Esophagus squamous epithelium (tissue), 5 donors: ENCODE measurements around the gene BAZ1A. TPM values are rescaled to one million over a fixed set of nuclear protein-coding genes. Genes with fewer than 3 reads are reported as not detected.
"Not testable (repeated sequence)": the region's sequence is repeated elsewhere in the genome, so short reads cannot be mapped to it uniquely, and the experiment has no call there.

Source experiments
- DNase-seq: peaks from one replicate; lab custom pipeline; 2025; lab: John Stamatoyannopoulos, UW
- H3K27ac ChIP-seq, 4 donors: fragments of 200-600 bp; sonication (generic); one replicate each; pipeline ENCODE4 v1.5.1; 2016 to 2019; ENCODE audit warnings: mild to moderate bottlenecking in 1 of 4
- H3K27me3 ChIP-seq, 4 donors: fragments of 200-600 bp; sonication (generic); 1 replicate in 3 of 4; 2 replicates in 1 of 4; pipeline versions ENCODE4 v1.5.1 to v1.6.0; 2017 to 2021; ENCODE audit warnings: antibody characterized with exemption in 1 of 4
- H3K36me3 ChIP-seq, 3 donors: fragments of 200-600 bp; sonication (generic); one replicate each; pipeline ENCODE4 v1.5.1; 2016 to 2019
- H3K4me1 ChIP-seq, 3 donors: fragments of 200-600 bp; sonication (generic); one replicate each; pipeline ENCODE4 v1.5.1; 2017 to 2019
- H3K4me3 ChIP-seq, 4 donors: fragments of 200-600 bp; sonication (generic); 1 replicate in 3 of 4; 2 replicates in 1 of 4; pipeline ENCODE4 v1.5.1; 2016 to 2019; ENCODE audit warnings: mild to moderate bottlenecking in 2 of 4, moderate library complexity in 1 of 4
- H3K9me3 ChIP-seq, 3 donors: fragments of 200-600 bp; sonication (generic); one replicate each; pipeline ENCODE4 v1.5.1; 2016 to 2019
- POLR2A ChIP-seq, 4 donors: fragments of 450-650 bp; IDR thresholded peaks; one replicate each; pipeline ENCODE4 v1.6.1; 2017; ENCODE audit warnings: antibody characterized with exemption in 4 of 4, mild to moderate bottlenecking in 4 of 4, moderate library complexity in 3 of 4
- WGBS, 2 donors: methylation state at CpG; one replicate each; pipeline ENCODE4 v1.1.5; 2018; 5-methylcytosine and 5-hydroxymethylcytosine counted together
- intact Hi-C: fragments of 100-400 bp; cut with DNase I; formaldehyde crosslinking; loops from one replicate; pipeline ENCODE4 v1.15.0; 2022
- total RNA-seq, 4 donors: library from RNA; depleted of rRNA; stranded (reverse); fragments of >200 nt; gene quantifications; one replicate each; pipeline ENCODE4 v1.1.0, GENCODE V29; 2016
- TF ChIP-seq, protein P1 (sequence below), 6 experiments: fragments of 450-650 bp in 4 of 6; fragments of 200-600 bp in 2 of 6; sonication (generic) in 2 of 6; IDR thresholded peaks; one replicate each; pipeline ENCODE4 v1.5.1; 2016 to 2019; ENCODE audit warnings: antibody characterized with exemption in 6 of 6, mild to moderate bottlenecking in 4 of 6, moderate library complexity in 4 of 6
- donor health status: DM: yes; HTN: yes; CAD: no.

BAZ1A gene
- total RNA-seq, 4 donors from 2014 or later: 19.1 to 57.5 (median 53.8) TPM

GRCh38 chr14:34817768-34818167 lies 57.4 kb downstream of the BAZ1A start:
- Histone ChIP-seq H3K27ac (no peak overlapping the region), H3K27me3 (no peaks in the 10 kb centered on the region), H3K4me3 (no peak overlapping the region), H3K4me1 (no peaks in the 10 kb centered on the region), H3K36me3 (peaks cover 0 to 51% (median 3%) of the 10 kb centered on the region in 3 donors), H3K9me3 (no peaks in the 10 kb centered on the region)
- no peak for DNase-seq
- TF ChIP-seq POLR2A (IDR thresholded peaks at IDR 0.05): no peak
- 86 to 88% methylated on average over 2 of the region's 2 CpGs for WGBS, 2 donors
- intact Hi-C loops: no loop called here

DNA sequence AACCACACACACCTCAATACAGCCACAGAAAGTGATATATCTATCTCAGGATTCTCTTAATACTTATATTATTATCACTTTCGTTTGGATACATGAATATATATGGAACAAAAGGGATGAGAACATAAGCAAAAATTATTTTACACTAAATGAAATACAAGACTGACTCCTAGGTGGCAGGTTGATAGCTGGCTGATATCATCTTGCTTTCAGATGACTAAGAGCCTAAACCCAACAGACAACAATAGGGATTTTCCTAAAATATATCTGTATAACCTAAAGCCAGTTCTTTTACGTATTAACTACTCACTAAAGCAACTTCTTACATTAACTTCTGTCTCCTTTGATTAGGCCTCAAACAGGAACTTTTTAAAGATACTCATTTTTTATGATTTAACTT lies 65.1 kb downstream of the BAZ1A start:
- WGBS, 2 donors: 56 to 69% methylated on average over 2 of the region's 2 CpGs
- H3K27me3 ChIP-seq: no peaks in the 10 kb centered on the region
- H3K4me1 ChIP-seq: no peaks in the 10 kb centered on the region
- intact Hi-C loops: no loop called here
- H3K27ac ChIP-seq: no peak overlapping the region
- no peak for DNase-seq
- TF ChIP-seq POLR2A (IDR thresholded peaks at IDR 0.05): no peak
- TF ChIP-seq, protein P1, sequence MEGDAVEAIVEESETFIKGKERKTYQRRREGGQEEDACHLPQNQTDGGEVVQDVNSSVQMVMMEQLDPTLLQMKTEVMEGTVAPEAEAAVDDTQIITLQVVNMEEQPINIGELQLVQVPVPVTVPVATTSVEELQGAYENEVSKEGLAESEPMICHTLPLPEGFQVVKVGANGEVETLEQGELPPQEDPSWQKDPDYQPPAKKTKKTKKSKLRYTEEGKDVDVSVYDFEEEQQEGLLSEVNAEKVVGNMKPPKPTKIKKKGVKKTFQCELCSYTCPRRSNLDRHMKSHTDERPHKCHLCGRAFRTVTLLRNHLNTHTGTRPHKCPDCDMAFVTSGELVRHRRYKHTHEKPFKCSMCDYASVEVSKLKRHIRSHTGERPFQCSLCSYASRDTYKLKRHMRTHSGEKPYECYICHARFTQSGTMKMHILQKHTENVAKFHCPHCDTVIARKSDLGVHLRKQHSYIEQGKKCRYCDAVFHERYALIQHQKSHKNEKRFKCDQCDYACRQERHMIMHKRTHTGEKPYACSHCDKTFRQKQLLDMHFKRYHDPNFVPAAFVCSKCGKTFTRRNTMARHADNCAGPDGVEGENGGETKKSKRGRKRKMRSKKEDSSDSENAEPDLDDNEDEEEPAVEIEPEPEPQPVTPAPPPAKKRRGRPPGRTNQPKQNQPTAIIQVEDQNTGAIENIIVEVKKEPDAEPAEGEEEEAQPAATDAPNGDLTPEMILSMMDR (IDR thresholded peaks at IDR 0.05): no peak
- H3K9me3 ChIP-seq: no peaks in the 10 kb centered on the region
- H3K36me3 ChIP-seq: peaks cover 0 to 65% (median 0%) of the 10 kb centered on the region in 3 donors
- no peak overlapping the region for H3K4me3 ChIP-seq

- peaks cover 0 to 91% (median 8%) of the 10 kb centered on the region in 3 donors for H3K36me3 ChIP-seq
- WGBS, 2 donors: 84 to 89% methylated on average over 3 of the region's 3 CpGs
These were observed 68.9 kb downstream of the BAZ1A start for GRCh38 chr14:34806257-34806656.

DNA sequence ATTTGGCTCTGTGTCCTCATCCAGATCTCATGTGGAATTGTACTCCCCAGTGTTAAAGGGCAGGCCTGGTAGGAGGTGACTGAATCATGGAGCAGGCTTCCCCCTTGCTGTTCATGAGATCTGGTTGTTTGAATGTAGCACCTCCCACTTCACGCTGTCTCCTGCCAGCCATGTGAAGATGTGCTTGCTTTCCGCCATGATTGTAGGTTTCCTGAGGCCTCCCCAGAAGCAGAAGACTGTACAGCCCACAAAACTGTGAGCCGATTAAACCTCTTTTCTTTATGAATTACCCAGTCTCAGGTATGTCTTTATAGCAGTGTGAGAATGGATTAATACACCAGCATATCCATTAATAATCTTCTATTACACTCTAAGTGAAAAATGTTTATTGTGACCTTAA lies 70.2 kb downstream of the BAZ1A start:
- intact Hi-C loops: no loop called here
- Histone ChIP-seq H3K27ac (no peak overlapping the region), H3K27me3 (no peaks in the 10 kb centered on the region), H3K36me3 (peaks cover 2 to 94% (median 8%) of the 10 kb centered on the region in 3 donors), H3K4me1 (no peaks in the 10 kb centered on the region), H3K4me3 (no peak overlapping the region), H3K9me3 (no peaks in the 10 kb centered on the region)
- 98 to 100% methylated on average over 3 of the region's 3 CpGs for WGBS, 2 donors
- DNase-seq: no peak
- TF ChIP-seq POLR2A (IDR thresholded peaks at IDR 0.05): no peak
- TF ChIP-seq, protein P1 (IDR thresholded peaks at IDR 0.05): no peak

More at GRCh38 chr14:34806257-34806656, 68.9 kb downstream of the BAZ1A start:
- intact Hi-C loops: no loop called here
- Histone ChIP-seq H3K27ac (no peak overlapping the region), H3K9me3 (no peaks in the 10 kb centered on the region), H3K4me1 (no peaks in the 10 kb centered on the region), H3K4me3 (no peak overlapping the region), H3K27me3 (no peaks in the 10 kb centered on the region)
- DNase-seq: no peak
- TF ChIP-seq POLR2A (IDR thresholded peaks at IDR 0.05): no peak
- TF ChIP-seq, protein P1 (IDR thresholded peaks at IDR 0.05): no peak

GRCh38 chr14:34798861-34799260 lies 76.3 kb downstream of the BAZ1A start:
- DNase-seq, intact Hi-C loops, H3K9me3 ChIP-seq, H3K4me3 ChIP-seq, H3K4me1 ChIP-seq, H3K27ac ChIP-seq, H3K27me3 ChIP-seq: not testable (repeated sequence)
- H3K36me3 ChIP-seq: peaks cover 7 to 97% (median 16%) of the 10 kb centered on the region in 3 donors
- 95 to 100% methylated on average over 2 of the region's 2 CpGs for WGBS, 2 donors

DNA sequence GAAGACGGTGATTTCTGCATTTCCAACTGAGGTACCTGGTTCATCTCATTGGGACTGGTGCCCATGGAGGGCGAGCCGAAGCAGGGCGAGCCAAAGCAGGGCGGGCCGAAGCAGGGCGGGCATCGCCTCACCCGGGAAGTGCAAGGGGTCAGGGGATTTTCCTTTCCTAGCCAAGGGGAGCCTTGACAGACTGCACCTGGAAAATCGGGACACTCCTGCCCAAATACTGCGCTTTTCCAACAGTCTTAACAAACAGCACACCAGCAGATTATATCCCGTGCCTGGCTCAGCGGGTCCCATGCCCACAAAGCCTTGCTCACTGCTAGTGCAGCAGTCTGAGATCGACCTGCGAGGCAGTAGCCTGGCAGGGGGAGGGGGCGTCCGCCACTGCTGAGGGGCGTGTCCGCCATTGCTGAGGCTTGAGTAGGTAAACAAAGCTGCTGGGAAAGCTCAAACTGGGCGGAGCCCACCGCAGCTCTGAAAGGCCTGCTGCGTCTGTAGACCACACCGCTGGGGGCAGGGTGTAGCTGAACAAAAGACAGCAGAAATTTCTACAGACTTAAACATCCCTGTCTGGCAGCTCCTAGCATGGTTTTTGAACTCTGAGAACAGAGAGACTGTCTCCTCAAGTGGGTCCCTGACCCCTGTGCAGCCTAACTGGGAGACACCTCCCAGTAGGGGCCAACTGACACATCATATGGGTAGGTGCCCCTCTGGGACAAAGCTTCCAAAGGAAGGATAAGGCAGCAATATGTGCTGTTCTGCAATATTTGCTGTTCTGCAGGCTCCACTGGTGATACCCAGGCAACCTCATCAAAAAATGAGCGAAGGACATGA lies 77.2 kb downstream of the BAZ1A start:
- Histone ChIP-seq H3K27ac (no peak overlapping the region), H3K4me1 (no peaks in the 10 kb centered on the region), H3K36me3 (peaks cover 7 to 100% (median 16%) of the 10 kb centered on the region in 3 donors), H3K27me3 (no peaks in the 10 kb centered on the region), H3K4me3 (no peak overlapping the region), H3K9me3 (no peaks in the 10 kb centered on the region)
- WGBS, 2 donors: 82 to 96% methylated on average over 12 to 22 of the region's 24 CpGs
- no peak for DNase-seq
- intact Hi-C loops: no loop called here
- TF ChIP-seq, protein P1 (IDR thresholded peaks at IDR 0.05): no peak
- no peak for TF ChIP-seq POLR2A (IDR thresholded peaks at IDR 0.05)
